Ascending aorta (tissue), 2 donors: ENCODE results near the gene CHAF1B. TPM values are rescaled to one million over a fixed set of nuclear protein-coding genes. Genes with fewer than 3 reads are reported as not detected.

Experiments
- DNase-seq, 2 donors: peaks; one replicate each; pipeline ENCODE4 v3.0.0-alpha.2; 2019; ENCODE audit warnings: low spot score in 2 of 2
- H3K27ac ChIP-seq, 2 donors: fragments of 200-600 bp; sonication (generic); one replicate each; pipeline ENCODE4 v1.5.1; 2016 to 2017; ENCODE audit warnings: mild to moderate bottlenecking in 1 of 2
- H3K27me3 ChIP-seq: fragments of 200-600 bp; sonication (generic); one replicate; pipeline ENCODE4 v1.5.1; 2017
- H3K36me3 ChIP-seq, 2 donors: fragments of 200-600 bp; sonication (generic); one replicate each; pipeline ENCODE4 v1.5.1; 2016
- H3K4me1 ChIP-seq, 2 donors: fragments of 200-600 bp; sonication (generic); one replicate each; pipeline ENCODE4 v1.5.1; 2016 to 2017; ENCODE audit warnings: mild to moderate bottlenecking in 1 of 2
- H3K4me3 ChIP-seq, 2 donors: fragments of 200-600 bp; sonication (generic); one replicate each; pipeline ENCODE4 v1.5.1; 2016 to 2017; ENCODE audit warnings: mild to moderate bottlenecking in 1 of 2
- H3K9me3 ChIP-seq, 2 donors: fragments of 200-600 bp; sonication (generic); one replicate each; pipeline ENCODE4 v1.5.1; 2016
- CTCF ChIP-seq, 3 experiments: fragments of 200-600 bp in 2 of 3; fragments of 450-650 bp in 1 of 3; sonication (generic) in 2 of 3; IDR thresholded peaks; one replicate each; pipeline ENCODE4 v1.5.1; 2016 to 2019; ENCODE audit warnings: antibody characterized with exemption in 3 of 3, mild to moderate bottlenecking in 1 of 3, moderate library complexity in 1 of 3
- intact Hi-C: fragments of 100-400 bp; cut with DNase I; formaldehyde crosslinking; loops from one replicate; pipeline ENCODE4 v1.15.1; 2023
- total RNA-seq: library from RNA; depleted of rRNA; stranded (reverse); fragments of >200 nt; gene quantifications from one replicate; pipeline ENCODE4 v1.1.0, GENCODE V29; 2016

Gene CHAF1B
- total RNA-seq, 1 donor from 2014 or later: 0.43 TPM

DNA sequence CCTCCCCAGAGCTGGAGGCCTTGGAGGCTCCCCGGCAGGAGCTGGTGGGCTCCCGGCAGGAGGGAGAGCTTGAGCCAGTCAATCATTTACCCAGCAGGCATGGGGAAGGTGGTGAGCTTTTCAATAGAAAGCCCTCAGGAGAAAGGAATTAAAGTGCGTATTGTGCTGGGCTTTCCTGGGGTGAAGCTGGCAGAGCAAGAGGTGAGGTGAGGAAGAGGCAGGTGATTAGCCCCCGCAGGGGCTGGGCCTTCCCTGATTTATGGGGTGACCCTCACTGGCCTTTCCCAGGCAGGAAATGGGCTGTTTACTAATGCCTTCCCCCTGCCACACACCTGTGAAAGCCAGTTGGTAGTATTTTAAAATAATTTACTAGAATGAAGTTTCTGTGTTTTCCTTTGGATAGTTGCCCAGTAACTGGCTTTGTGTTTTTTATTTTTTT lies 68.9 kb downstream of the CHAF1B start:
- Histone ChIP-seq H3K36me3 (no peaks in the 10 kb centered on the region), H3K9me3 (no peaks in the 10 kb centered on the region), H3K27ac (peak overlapping the region in 1 of 2 donors; percentile 46), H3K4me1 (peaks cover 0 to 5% of the 10 kb centered on the region in 2 donors), H3K27me3 (no peaks in the 10 kb centered on the region), H3K4me3 (no peak overlapping the region)
- intact Hi-C loops: no loop called here
- TF ChIP-seq CTCF (IDR thresholded peaks at IDR 0.05): no peak
- DNase-seq: no peak

DNA sequence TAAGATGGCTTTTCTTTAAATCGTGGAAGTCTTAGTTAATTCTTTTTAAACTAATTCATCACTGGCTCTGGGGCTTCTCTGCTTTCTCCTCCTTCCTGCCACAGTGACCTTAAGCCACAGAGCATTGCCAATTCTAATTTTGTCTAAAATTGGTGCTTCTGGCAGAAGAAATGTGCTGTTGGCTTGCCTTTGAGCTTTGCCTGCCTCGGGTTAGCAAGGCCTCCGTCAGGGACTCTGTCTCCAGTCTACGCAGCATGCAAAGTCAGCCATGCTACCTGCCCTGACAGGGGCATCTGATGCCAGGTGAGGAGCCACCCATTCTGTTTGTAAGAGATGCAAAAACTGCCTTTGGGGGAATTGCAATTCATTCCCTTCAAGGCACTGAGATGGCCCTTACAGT lies 69.5 kb downstream of the CHAF1B start:
- intact Hi-C loops: no loop called here
- Histone ChIP-seq H3K36me3 (no peaks in the 10 kb centered on the region), H3K4me1 (peaks cover 0 to 5% of the 10 kb centered on the region in 2 donors), H3K4me3 (no peak overlapping the region), H3K9me3 (no peaks in the 10 kb centered on the region), H3K27me3 (no peaks in the 10 kb centered on the region), H3K27ac (peak overlapping the region in 1 of 2 donors; percentile 46)
- TF ChIP-seq CTCF (IDR thresholded peaks at IDR 0.05): no peak
- DNase-seq: no peak

- intact Hi-C loops: loop anchor here (2.0 kb wide), 1 partner anchor 36 kb away; no protein-coding TSS in a partner anchor
- H3K27me3 ChIP-seq: no peaks in the 10 kb centered on the region
- peaks cover 0 to 5% of the 10 kb centered on the region in 2 donors for H3K4me1 ChIP-seq
- no peak for TF ChIP-seq CTCF (IDR thresholded peaks at IDR 0.05)
- H3K4me3 ChIP-seq: no peak overlapping the region
- no peaks in the 10 kb centered on the region for H3K9me3 ChIP-seq
- H3K27ac ChIP-seq: no peak overlapping the region
- DNase-seq: no peak
- H3K36me3 ChIP-seq: no peaks in the 10 kb centered on the region
These were observed 71.7 kb downstream of the CHAF1B start for GRCh38 chr21:36456729-36457414.

DNA sequence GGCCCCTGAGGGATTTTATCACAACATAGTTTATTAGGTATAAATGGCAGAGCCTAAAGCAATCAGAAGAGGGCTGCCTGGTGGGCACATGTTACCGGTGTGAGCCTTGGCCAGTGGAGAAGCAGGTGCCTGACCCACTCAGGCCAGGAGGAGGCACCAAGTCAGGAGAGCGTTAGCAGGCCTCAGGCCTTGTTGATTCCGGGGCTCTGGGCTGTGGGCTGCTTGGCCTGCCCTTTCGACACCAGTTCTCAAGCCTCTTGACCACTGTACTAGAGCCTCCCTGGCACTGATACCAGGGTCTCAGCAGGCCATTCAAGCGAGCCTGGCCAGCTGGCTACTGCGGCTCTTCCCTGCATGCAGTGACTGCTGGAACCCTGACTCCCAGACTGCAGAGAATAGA lies 73.9 kb downstream of the CHAF1B start:
- no peak for DNase-seq
- Histone ChIP-seq H3K27ac (no peak overlapping the region), H3K27me3 (no peaks in the 10 kb centered on the region), H3K4me3 (no peak overlapping the region), H3K36me3 (no peaks in the 10 kb centered on the region), H3K4me1 (peaks cover 0 to 5% of the 10 kb centered on the region in 2 donors), H3K9me3 (no peaks in the 10 kb centered on the region)
- TF ChIP-seq CTCF (IDR thresholded peaks at IDR 0.05): no peak
- intact Hi-C loops: no loop called here

- no peak for TF ChIP-seq CTCF (IDR thresholded peaks at IDR 0.05)
- H3K36me3 ChIP-seq: no peaks in the 10 kb centered on the region
- intact Hi-C loops: no loop called here
- H3K27ac ChIP-seq: no peak overlapping the region
- H3K9me3 ChIP-seq: no peaks in the 10 kb centered on the region
- no peaks in the 10 kb centered on the region for H3K27me3 ChIP-seq
- no peak for DNase-seq
- H3K4me3 ChIP-seq: no peak overlapping the region
- H3K4me1 ChIP-seq: no peaks in the 10 kb centered on the region
These were observed 75.7 kb downstream of the CHAF1B start for GRCh38 chr21:36460866-36461265.
